Measurements from ENCODE around the gene LRRC4C. TPM values are rescaled to one million over a fixed set of nuclear protein-coding genes. Genes with fewer than 3 reads are reported as not detected.

The LRRC4C gene
- total RNA-seq, 3 donors from 2014 or later = 0.29 to 4.1 TPM; not detected in 1

- DNase-seq (no peak), ATAC-seq (no peak)
- H3K9me3 ChIP-seq = peaks cover 21% of the 10 kb centered on the region
- no peak for TF ChIP-seq CTCF (IDR thresholded peaks at IDR 0.05)
- intact Hi-C loops (cut with DNase I, micrococcal nuclease) = no loop called here
- H3K4me1 ChIP-seq (ENCODE audit: low read depth) = no peaks in the 10 kb centered on the region
- no peaks in the 10 kb centered on the region for H3K36me3 ChIP-seq (ENCODE audit: low read depth)
- H3K4me3 ChIP-seq = no peak overlapping the region
These were observed 337.9 kb downstream of the LRRC4C start for GRCh38 chr11:41121600-41121999.

- Histone ChIP-seq H3K4me3 (no peak overlapping the region), H3K9me3 (peaks cover 16% of the 10 kb centered on the region), H3K4me1 (ENCODE audit: low read depth) (no peaks in the 10 kb centered on the region), H3K36me3 (ENCODE audit: low read depth) (no peaks in the 10 kb centered on the region)
- ATAC-seq (no peak), DNase-seq (no peak)
- no peak for TF ChIP-seq CTCF (IDR thresholded peaks at IDR 0.05)
- intact Hi-C loops (cut with DNase I, micrococcal nuclease) = no loop called here
These were observed 340.0 kb downstream of the LRRC4C start for GRCh38 chr11:41119484-41119883.

GRCh38 chr11:41118521-41118920, 340.9 kb downstream of the LRRC4C start:
- no peaks in the 10 kb centered on the region for H3K4me1 ChIP-seq (ENCODE audit: low read depth)
- intact Hi-C loops (cut with DNase I, micrococcal nuclease) = no loop called here
- no peak for DNase-seq
- H3K4me3 ChIP-seq = no peak overlapping the region
- no peaks in the 10 kb centered on the region for H3K36me3 ChIP-seq (ENCODE audit: low read depth)
- H3K9me3 ChIP-seq = peaks cover 6% of the 10 kb centered on the region
- no peak for TF ChIP-seq CTCF (IDR thresholded peaks at IDR 0.05)
- no peak for ATAC-seq

GRCh38 chr11:41116970-41117369, 342.5 kb downstream of the LRRC4C start:
- no peak for DNase-seq
- no peak for ATAC-seq
- H3K9me3 ChIP-seq = peaks cover 6% of the 10 kb centered on the region
- no peak overlapping the region for H3K4me3 ChIP-seq
- no peaks in the 10 kb centered on the region for H3K36me3 ChIP-seq (ENCODE audit: low read depth)
- intact Hi-C loops (cut with DNase I, micrococcal nuclease) = no loop called here
- no peaks in the 10 kb centered on the region for H3K4me1 ChIP-seq (ENCODE audit: low read depth)
- no peak for TF ChIP-seq CTCF (IDR thresholded peaks at IDR 0.05)

- DNase-seq = no peak
- Histone ChIP-seq H3K36me3 (ENCODE audit: low read depth) (no peaks in the 10 kb centered on the region), H3K9me3 (peaks cover 3% of the 10 kb centered on the region), H3K4me1 (ENCODE audit: low read depth) (no peaks in the 10 kb centered on the region), H3K4me3 (no peak overlapping the region)
- intact Hi-C loops (cut with DNase I, micrococcal nuclease) = no loop called here
- TF ChIP-seq CTCF (IDR thresholded peaks at IDR 0.05) = no peak
- no peak for ATAC-seq
These were observed 344.4 kb downstream of the LRRC4C start for GRCh38 chr11:41115066-41115465.

GRCh38 chr11:41113160-41113559, 346.3 kb downstream of the LRRC4C start:
- no peaks in the 10 kb centered on the region for H3K36me3 ChIP-seq (ENCODE audit: low read depth)
- H3K9me3 ChIP-seq = peaks cover 2% of the 10 kb centered on the region
- intact Hi-C loops (cut with DNase I, micrococcal nuclease) = no loop called here
- DNase-seq = no peak
- TF ChIP-seq CTCF (IDR thresholded peaks at IDR 0.05) = no peak
- ATAC-seq = no peak
- no peaks in the 10 kb centered on the region for H3K4me1 ChIP-seq (ENCODE audit: low read depth)
- no peak overlapping the region for H3K4me3 ChIP-seq

All from mucosa of descending colon (tissue), 3 donors.